Measurements from ENCODE around the gene TP53BP2. TPM values are rescaled to one million over a fixed set of nuclear protein-coding genes. Genes with fewer than 3 reads are reported as not detected.
"Not testable (repeated sequence)": the region's sequence is repeated elsewhere in the genome, so short reads cannot be mapped to it uniquely, and the experiment has no call there.

Gene TP53BP2
- total RNA-seq, 4 donors from 2014 or later: 16.4 to 33.2 (median 29.2) TPM

DNA sequence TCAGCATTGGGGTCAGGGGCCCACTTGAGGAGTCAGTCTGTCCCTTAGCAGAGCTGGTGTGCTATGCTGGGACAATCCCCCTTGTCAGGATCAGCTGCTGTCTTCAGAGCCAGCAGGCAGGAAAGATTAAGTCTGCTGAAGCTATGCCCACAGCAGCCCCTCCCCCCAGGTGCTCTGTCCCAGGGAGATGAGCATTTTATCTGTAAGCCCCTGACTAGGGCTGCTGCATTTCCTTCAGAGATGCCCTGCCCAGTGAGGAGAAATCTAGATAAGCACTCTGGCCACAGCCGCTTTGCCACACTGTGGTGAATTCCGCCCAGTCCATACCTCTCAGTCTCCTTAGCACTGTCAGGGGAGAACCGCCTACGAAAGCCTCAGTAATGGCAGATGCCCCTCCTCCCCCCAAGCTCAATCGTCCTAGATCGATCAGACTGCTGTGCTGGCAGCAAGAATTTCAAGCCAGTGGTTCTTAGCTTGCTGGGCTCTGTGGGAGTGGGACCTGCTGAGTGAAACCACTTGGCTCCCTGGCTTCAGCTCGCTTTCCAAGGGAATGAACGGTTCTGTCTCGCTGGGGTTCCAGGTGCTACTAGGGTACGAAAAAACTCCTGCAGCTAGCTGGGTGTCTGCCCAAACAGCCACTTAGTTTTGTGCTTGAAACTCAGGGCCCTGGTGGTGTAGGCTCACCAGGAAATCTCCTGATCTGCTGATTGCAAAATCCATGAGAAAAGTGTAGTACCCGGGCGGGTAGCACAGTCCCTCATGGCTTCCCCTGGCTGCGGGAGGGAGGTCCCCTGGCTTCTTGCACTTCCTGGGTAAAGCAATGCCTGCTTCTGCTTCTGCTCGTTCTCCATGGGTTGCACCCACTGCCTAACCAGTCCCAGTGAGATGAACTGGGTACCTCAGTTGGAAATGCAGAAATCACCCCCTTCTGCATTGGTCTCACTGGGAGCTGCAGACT lies 25.1 kb upstream of the TP53BP2 start:
- DNase-seq: no peak
- intact Hi-C loops (cut with DNase I): no loop called here
- H3K27me3 ChIP-seq: peaks cover 0 to 12% (median 0%) of the 10 kb centered on the region in 4 donors

DNA sequence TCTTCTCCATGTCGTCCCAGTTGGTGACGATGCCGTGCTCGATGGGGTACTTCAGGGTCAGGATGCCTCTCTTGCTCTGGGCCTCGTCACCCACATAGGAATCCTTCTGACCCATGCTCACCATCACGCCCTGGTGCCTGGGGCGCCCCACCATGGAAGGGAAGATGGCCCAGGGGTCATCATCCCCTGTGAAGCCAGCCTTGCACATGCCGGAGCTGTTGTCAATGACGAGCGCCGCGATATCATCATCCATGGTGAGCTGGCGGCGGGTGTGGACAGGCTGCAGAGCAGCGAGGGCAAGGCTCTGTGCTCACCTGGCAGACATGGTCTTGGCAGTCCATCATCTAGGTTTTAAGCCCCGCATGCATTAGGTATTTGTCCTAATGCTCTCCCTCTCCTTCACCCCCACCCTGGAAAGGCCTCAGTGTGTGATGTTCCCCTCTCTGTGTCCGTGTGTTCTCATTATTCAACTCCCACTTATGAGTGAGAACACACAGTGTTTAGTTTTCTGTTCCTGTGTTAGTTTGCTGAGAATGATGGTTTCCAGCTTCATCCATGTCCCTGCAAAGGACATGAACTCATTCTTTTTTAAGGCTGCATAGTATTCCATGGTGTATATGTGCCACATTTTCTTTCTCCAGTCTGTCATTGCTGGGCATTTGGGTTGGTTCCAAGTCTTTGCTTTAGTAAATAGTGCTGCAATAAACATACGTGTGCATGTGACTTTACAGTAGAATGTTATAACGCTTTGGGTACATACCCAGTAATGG lies 19.0 kb upstream of the TP53BP2 start:
- H3K27me3 ChIP-seq; H3K36me3 ChIP-seq; H3K27ac ChIP-seq; H3K9me3 ChIP-seq; H3K4me3 ChIP-seq; intact Hi-C loops (cut with DNase I); DNase-seq; H3K4me1 ChIP-seq: not testable (repeated sequence)
- WGBS, 2 donors: 92 to 98% methylated on average over 16 to 17 of the region's 19 CpGs

More for the DNA sequence above, 25.1 kb upstream of the TP53BP2 start:
- Histone ChIP-seq H3K4me3 (no peak overlapping the region), H3K9me3 (no peaks in the 10 kb centered on the region), H3K27ac (no peak overlapping the region), H3K36me3 (no peaks in the 10 kb centered on the region), H3K4me1 (no peaks in the 10 kb centered on the region)
- 86 to 88% methylated on average over 4 to 7 of the region's 14 CpGs for WGBS, 2 donors
- TF ChIP-seq, protein P1, sequence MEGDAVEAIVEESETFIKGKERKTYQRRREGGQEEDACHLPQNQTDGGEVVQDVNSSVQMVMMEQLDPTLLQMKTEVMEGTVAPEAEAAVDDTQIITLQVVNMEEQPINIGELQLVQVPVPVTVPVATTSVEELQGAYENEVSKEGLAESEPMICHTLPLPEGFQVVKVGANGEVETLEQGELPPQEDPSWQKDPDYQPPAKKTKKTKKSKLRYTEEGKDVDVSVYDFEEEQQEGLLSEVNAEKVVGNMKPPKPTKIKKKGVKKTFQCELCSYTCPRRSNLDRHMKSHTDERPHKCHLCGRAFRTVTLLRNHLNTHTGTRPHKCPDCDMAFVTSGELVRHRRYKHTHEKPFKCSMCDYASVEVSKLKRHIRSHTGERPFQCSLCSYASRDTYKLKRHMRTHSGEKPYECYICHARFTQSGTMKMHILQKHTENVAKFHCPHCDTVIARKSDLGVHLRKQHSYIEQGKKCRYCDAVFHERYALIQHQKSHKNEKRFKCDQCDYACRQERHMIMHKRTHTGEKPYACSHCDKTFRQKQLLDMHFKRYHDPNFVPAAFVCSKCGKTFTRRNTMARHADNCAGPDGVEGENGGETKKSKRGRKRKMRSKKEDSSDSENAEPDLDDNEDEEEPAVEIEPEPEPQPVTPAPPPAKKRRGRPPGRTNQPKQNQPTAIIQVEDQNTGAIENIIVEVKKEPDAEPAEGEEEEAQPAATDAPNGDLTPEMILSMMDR (IDR thresholded peaks at IDR 0.05): no peak
- no peak for TF ChIP-seq POLR2A (IDR thresholded peaks at IDR 0.05)

DNA sequence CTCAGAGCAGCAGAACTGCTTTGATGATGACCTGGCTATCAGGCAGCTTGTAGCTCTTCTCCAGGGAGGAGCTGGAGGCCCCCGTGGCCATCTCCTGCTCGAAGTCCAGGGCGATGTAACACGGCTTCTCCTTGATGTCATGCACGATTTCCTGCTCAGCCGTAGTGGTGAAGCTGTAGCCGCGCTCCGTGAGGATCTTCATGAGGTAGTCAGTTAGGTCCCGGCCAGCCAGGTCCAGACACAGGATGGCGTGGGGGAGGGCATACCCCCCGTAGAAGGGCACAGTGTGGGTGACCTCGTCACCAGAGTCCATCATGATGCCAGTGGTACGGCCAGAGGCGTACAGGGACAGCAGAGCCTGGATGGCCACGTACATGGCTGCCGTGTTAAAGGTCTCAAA lies 18.3 kb upstream of the TP53BP2 start:
- Histone ChIP-seq H3K27me3 (no peaks in the 10 kb centered on the region), H3K9me3 (no peaks in the 10 kb centered on the region), H3K27ac (no peak overlapping the region), H3K36me3 (no peaks in the 10 kb centered on the region), H3K4me1 (no peaks in the 10 kb centered on the region), H3K4me3 (no peak overlapping the region)
- WGBS, 2 donors: 88 to 97% methylated on average over 5 to 8 of the region's 17 CpGs
- intact Hi-C loops (cut with DNase I): no loop called here
- no peak for TF ChIP-seq POLR2A (IDR thresholded peaks at IDR 0.05)
- TF ChIP-seq, protein P1 (IDR thresholded peaks at IDR 0.05): no peak
- no peak for DNase-seq

DNA sequence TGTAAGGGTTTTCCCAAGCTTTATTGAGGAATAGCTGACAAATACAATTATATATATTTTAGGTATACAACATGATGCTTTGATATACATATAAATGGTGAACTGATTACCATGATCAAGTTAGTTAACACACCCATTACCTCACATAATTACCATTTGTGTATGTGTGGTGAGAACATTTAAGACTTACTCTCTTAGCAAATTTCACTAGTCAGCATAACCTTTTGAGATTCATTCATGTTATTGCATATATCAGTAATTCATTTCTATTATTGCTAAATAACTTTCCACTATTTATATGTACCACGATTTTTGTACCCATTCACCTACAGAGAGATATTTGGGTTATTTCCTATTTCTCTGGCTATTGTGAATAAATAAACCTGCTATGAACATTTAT lies 16.2 kb upstream of the TP53BP2 start:
- no peak for DNase-seq
- Histone ChIP-seq H3K4me1 (no peaks in the 10 kb centered on the region), H3K4me3 (no peak overlapping the region), H3K36me3 (no peaks in the 10 kb centered on the region), H3K9me3 (no peaks in the 10 kb centered on the region), H3K27ac (no peak overlapping the region), H3K27me3 (peaks cover 0 to 10% (median 0%) of the 10 kb centered on the region in 4 donors)
- TF ChIP-seq POLR2A (IDR thresholded peaks at IDR 0.05): no peak
- TF ChIP-seq, protein P1 (IDR thresholded peaks at IDR 0.05): no peak
- 76 to 90% methylated on average over 1 of the region's 1 CpG for WGBS, 2 donors
- intact Hi-C loops (cut with DNase I): no loop called here

DNA sequence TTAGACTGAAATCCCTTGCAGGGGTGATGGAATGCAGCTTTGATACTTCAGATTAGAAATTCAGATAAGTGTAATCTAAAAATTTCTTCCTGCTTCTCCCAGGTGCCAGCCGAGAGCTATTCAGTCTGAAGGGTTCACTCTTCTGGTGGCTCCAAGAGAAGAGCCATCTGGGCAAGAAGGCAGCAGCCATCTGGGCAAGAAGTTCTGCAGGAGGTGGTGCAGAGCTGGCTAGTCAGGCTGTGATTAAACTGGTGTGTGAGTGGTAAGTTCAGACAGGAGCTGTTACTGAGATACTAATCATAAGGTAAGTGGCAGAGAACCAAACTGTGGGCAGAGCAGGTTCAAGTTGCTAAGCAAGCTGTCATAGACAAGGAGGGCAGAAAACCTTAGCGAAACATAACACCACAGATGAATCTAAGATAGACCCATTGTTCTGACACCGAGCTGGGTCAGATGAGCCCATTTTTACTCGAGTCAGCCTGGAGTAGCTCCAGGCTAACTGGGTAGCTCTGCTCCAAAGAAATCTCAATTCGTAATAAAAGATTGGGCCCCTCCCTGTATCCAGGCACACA lies 14.4 kb upstream of the TP53BP2 start:
- no peak for DNase-seq
- TF ChIP-seq POLR2A (IDR thresholded peaks at IDR 0.05): no peak
- 49 to 53% methylated on average over 5 of the region's 5 CpGs for WGBS, 2 donors
- intact Hi-C loops (cut with DNase I): no loop called here
- Histone ChIP-seq H3K27ac (no peak overlapping the region), H3K4me3 (no peak overlapping the region), H3K36me3 (no peaks in the 10 kb centered on the region), H3K9me3 (no peaks in the 10 kb centered on the region), H3K27me3 (peaks cover 0 to 10% (median 0%) of the 10 kb centered on the region in 4 donors), H3K4me1 (no peaks in the 10 kb centered on the region)
